ENCODE measurements around the gene PPOX. TPM values are rescaled to one million over a fixed set of nuclear protein-coding genes. Genes with fewer than 3 reads are reported as not detected.

PPOX gene
- total and polyA plus RNA-seq, 2 experiments from 2014 or later: 26.5 to 39.6 TPM

GRCh38 chr1:161157867-161158266 is 8.4 kb upstream of the PPOX start (continued):
- TF ChIP-seq ZNF462 (CRISPR knock-in tag; IDR thresholded peaks at IDR 0.05): no peak
- no peak for TF ChIP-seq STAT1 (IDR thresholded peaks at IDR 0.05; ENCODE audit: unreplicated experiment)
- TF ChIP-seq EZH2 (IDR thresholded peaks at IDR 0.05; ENCODE audit: low read depth, unreplicated experiment): no peak
- TF ChIP-seq JUNB (IDR thresholded peaks at IDR 0.05; ENCODE audit: unreplicated experiment): no peak
- TF ChIP-seq CREB1 (CRISPR knock-in tag; IDR thresholded peaks at IDR 0.05; ENCODE audit: low read depth): no peak
- TF ChIP-seq ZNF331 (CRISPR knock-in tag; IDR thresholded peaks at IDR 0.05; ENCODE audit: low read depth): no peak
- no peak for TF ChIP-seq CTCF (conservative IDR thresholded peaks at IDR 0.05; ENCODE audit: low read depth in 2 of 2)
